ENCODE measurements around the gene FBXW7.

Gene FBXW7

GRCh38 chr4:152479428-152480026 is 56.4 kb downstream of the FBXW7 start:
- no peaks in the 10 kb centered on the region for H3K36me3 ChIP-seq (ENCODE audit: control insufficient read depth, insufficient read depth, low read length)
- no peaks in the 10 kb centered on the region for H3K9me3 ChIP-seq (ENCODE audit: control insufficient read depth, low read length)
- H3K27me3 ChIP-seq (ENCODE audit: control insufficient read depth, insufficient read depth, low read length, poor library complexity, severe bottlenecking): no peaks in the 10 kb centered on the region
- WGBS, 2 experiments: 93 to 96% methylated on average over 5 of the region's 5 CpGs
- no peak overlapping the region for H3K4me3 ChIP-seq (ENCODE audit: insufficient read depth, low read depth, low read length)
- no peaks in the 10 kb centered on the region for H3K4me1 ChIP-seq (ENCODE audit: control insufficient read depth, insufficient read depth, low read length)
- H3K27ac ChIP-seq (ENCODE audit: insufficient read depth, low read depth, low read length, poor library complexity, severe bottlenecking): no peak overlapping the region

GRCh38 chr4:152478461-152479237 is 57.2 kb downstream of the FBXW7 start:
- Histone ChIP-seq H3K27me3 (ENCODE audit: control insufficient read depth, insufficient read depth, low read length, poor library complexity, severe bottlenecking) (no peaks in the 10 kb centered on the region), H3K36me3 (ENCODE audit: control insufficient read depth, insufficient read depth, low read length) (no peaks in the 10 kb centered on the region), H3K27ac (ENCODE audit: insufficient read depth, low read depth, low read length, poor library complexity, severe bottlenecking) (no peak overlapping the region), H3K9me3 (ENCODE audit: control insufficient read depth, low read length) (no peaks in the 10 kb centered on the region), H3K4me3 (ENCODE audit: insufficient read depth, low read depth, low read length) (no peak overlapping the region), H3K4me1 (ENCODE audit: control insufficient read depth, insufficient read depth, low read length) (no peaks in the 10 kb centered on the region)
- 93 to 98% methylated on average over 2 of the region's 3 CpGs for WGBS, 2 experiments

DNA sequence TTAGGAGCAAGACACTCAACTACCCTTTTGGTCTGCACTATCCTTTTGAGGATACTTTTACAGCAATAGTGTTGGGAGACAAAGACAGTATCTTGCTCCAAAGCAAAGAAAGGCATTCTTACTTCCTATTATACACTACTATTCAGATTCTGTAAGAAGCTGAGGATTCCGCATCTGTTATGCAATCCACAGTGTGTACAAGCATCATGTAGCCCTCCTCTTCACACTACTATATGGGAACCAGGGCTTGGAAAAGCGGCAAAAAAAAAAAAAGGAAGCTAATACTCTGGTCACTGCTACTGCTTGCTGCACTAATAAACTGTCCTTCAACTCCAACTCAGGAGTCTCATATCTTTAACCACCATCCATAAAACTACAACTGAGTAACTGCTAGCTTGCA is 59.1 kb downstream of the FBXW7 start:
- H3K9me3 ChIP-seq (ENCODE audit: control insufficient read depth, low read length): no peaks in the 10 kb centered on the region
- H3K36me3 ChIP-seq (ENCODE audit: control insufficient read depth, insufficient read depth, low read length): no peaks in the 10 kb centered on the region
- H3K27ac ChIP-seq (ENCODE audit: insufficient read depth, low read depth, low read length, poor library complexity, severe bottlenecking): no peak overlapping the region
- no peaks in the 10 kb centered on the region for H3K27me3 ChIP-seq (ENCODE audit: control insufficient read depth, insufficient read depth, low read length, poor library complexity, severe bottlenecking)
- H3K4me1 ChIP-seq (ENCODE audit: control insufficient read depth, insufficient read depth, low read length): no peaks in the 10 kb centered on the region
- WGBS, 2 experiments: 96 to 97% methylated on average over 2 of the region's 2 CpGs
- H3K4me3 ChIP-seq (ENCODE audit: insufficient read depth, low read depth, low read length): no peak overlapping the region

DNA sequence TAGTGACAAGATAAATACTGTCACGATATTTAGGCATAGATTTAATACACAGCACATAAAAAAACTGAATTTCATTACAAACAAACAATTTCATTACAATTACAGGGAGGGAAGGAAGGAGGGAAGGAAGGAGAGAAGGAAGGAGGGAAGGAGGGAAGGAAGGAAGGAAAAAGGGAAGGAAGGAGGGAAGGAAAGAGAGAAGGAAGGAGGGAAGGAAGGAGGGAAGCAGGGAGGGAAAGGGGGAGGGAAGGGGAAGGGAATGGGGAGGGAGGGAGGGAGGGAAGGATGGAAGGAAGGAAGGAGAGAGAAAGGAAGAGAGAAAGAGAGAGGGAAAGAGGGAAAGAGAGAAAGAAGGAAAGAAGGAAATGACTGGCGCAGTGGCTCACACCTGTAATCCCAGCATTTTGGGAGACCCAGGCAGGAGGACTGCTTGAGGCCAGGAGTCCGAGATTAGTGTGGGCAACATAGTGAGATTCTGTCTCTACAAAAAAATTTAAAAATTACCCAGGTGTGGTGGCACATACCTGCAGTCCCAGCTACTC is 64.6 kb downstream of the FBXW7 start:
- Histone ChIP-seq H3K4me1 (ENCODE audit: control insufficient read depth, insufficient read depth, low read length) (no peaks in the 10 kb centered on the region), H3K36me3 (ENCODE audit: control insufficient read depth, insufficient read depth, low read length) (no peaks in the 10 kb centered on the region), H3K27ac (ENCODE audit: insufficient read depth, low read depth, low read length, poor library complexity, severe bottlenecking) (no peak overlapping the region), H3K9me3 (ENCODE audit: control insufficient read depth, low read length) (no peaks in the 10 kb centered on the region), H3K27me3 (ENCODE audit: control insufficient read depth, insufficient read depth, low read length, poor library complexity, severe bottlenecking) (no peaks in the 10 kb centered on the region), H3K4me3 (ENCODE audit: insufficient read depth, low read depth, low read length) (no peak overlapping the region)
- WGBS, 2 experiments: 95% methylated on average over 2 of the region's 3 CpGs

- Histone ChIP-seq H3K27me3 (ENCODE audit: control insufficient read depth, insufficient read depth, low read length, poor library complexity, severe bottlenecking) (no peaks in the 10 kb centered on the region), H3K4me1 (ENCODE audit: control insufficient read depth, insufficient read depth, low read length) (no peaks in the 10 kb centered on the region), H3K36me3 (ENCODE audit: control insufficient read depth, insufficient read depth, low read length) (no peaks in the 10 kb centered on the region), H3K9me3 (ENCODE audit: control insufficient read depth, low read length) (no peaks in the 10 kb centered on the region), H3K27ac (ENCODE audit: insufficient read depth, low read depth, low read length, poor library complexity, severe bottlenecking) (no peak overlapping the region), H3K4me3 (ENCODE audit: insufficient read depth, low read depth, low read length) (no peak overlapping the region)
- 80 to 100% methylated on average over 1 of the region's 1 CpG for WGBS, 2 experiments
These were observed 67.5 kb downstream of the FBXW7 start for GRCh38 chr4:152468408-152468807.

DNA sequence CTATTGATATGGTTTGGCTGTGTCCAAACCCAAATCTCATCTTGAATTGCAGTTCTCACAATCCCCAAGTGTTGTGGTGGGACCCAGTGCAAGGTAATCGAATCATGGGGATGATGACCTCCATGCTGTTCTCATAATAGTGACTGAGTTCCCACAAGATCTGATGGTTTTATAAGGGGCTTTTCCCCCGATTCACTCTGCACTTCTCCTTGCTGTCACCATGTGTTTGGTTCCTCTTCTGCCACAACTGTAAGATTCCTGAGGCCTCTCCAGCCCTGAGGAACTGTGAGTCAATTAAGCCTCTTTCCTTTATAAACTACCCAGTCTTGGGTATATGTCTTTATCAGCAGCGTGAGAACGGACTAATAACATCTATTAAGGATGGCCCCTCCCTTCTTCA is 68.8 kb downstream of the FBXW7 start:
- Histone ChIP-seq H3K4me3 (ENCODE audit: insufficient read depth, low read depth, low read length) (no peak overlapping the region), H3K27me3 (ENCODE audit: control insufficient read depth, insufficient read depth, low read length, poor library complexity, severe bottlenecking) (no peaks in the 10 kb centered on the region), H3K4me1 (ENCODE audit: control insufficient read depth, insufficient read depth, low read length) (no peaks in the 10 kb centered on the region), H3K36me3 (ENCODE audit: control insufficient read depth, insufficient read depth, low read length) (no peaks in the 10 kb centered on the region), H3K9me3 (ENCODE audit: control insufficient read depth, low read length) (no peaks in the 10 kb centered on the region), H3K27ac (ENCODE audit: insufficient read depth, low read depth, low read length, poor library complexity, severe bottlenecking) (no peak overlapping the region)
- 93 to 94% methylated on average over 4 of the region's 4 CpGs for WGBS, 2 experiments

- WGBS, 2 experiments: 92 to 93% methylated on average over 4 to 5 of the region's 5 CpGs
- Histone ChIP-seq H3K27ac (ENCODE audit: insufficient read depth, low read depth, low read length, poor library complexity, severe bottlenecking) (no peak overlapping the region), H3K36me3 (ENCODE audit: control insufficient read depth, insufficient read depth, low read length) (no peaks in the 10 kb centered on the region)
These were observed 71.7 kb downstream of the FBXW7 start for GRCh38 chr4:152464030-152464823.

DNA sequence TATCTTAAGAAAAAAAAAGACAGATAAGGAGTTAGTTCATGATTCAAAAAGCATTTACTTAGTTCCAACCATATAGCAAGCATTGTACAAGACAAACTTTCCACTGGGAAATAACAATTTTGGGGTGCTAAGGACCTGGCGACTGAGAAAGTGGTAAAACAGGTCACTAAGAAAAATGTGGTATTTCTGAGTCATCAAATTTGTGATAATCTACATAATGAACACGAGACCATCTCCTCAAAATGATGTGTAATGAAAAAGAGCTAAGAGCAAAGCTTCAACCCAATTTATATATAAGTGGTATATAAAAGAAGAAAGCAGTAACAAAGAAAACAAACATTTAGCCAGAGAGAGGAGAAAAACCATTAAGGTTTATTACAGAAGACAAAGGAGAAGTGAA is 72.3 kb downstream of the FBXW7 start:
- WGBS, 2 experiments: 87 to 100% methylated on average over 1 to 2 of the region's 2 CpGs

More at GRCh38 chr4:152464030-152464823, 71.7 kb downstream of the FBXW7 start:
- H3K9me3 ChIP-seq (ENCODE audit: control insufficient read depth, low read length): no peaks in the 10 kb centered on the region
- H3K4me3 ChIP-seq (ENCODE audit: insufficient read depth, low read depth, low read length): no peak overlapping the region
- H3K4me1 ChIP-seq (ENCODE audit: control insufficient read depth, insufficient read depth, low read length): no peaks in the 10 kb centered on the region
- H3K27me3 ChIP-seq (ENCODE audit: control insufficient read depth, insufficient read depth, low read length, poor library complexity, severe bottlenecking): no peaks in the 10 kb centered on the region

GRCh38 chr4:152462695-152463094 is 73.2 kb downstream of the FBXW7 start:
- Histone ChIP-seq H3K4me3 (ENCODE audit: insufficient read depth, low read depth, low read length) (no peak overlapping the region), H3K36me3 (ENCODE audit: control insufficient read depth, insufficient read depth, low read length) (no peaks in the 10 kb centered on the region), H3K4me1 (ENCODE audit: control insufficient read depth, insufficient read depth, low read length) (no peaks in the 10 kb centered on the region), H3K27ac (ENCODE audit: insufficient read depth, low read depth, low read length, poor library complexity, severe bottlenecking) (no peak overlapping the region), H3K27me3 (ENCODE audit: control insufficient read depth, insufficient read depth, low read length, poor library complexity, severe bottlenecking) (no peaks in the 10 kb centered on the region), H3K9me3 (ENCODE audit: control insufficient read depth, low read length) (no peaks in the 10 kb centered on the region)
- WGBS, 2 experiments: 90 to 94% methylated on average over 1 of the region's 1 CpG

More for the DNA sequence above, 72.3 kb downstream of the FBXW7 start:
- no peaks in the 10 kb centered on the region for H3K9me3 ChIP-seq (ENCODE audit: control insufficient read depth, low read length)
- no peaks in the 10 kb centered on the region for H3K36me3 ChIP-seq (ENCODE audit: control insufficient read depth, insufficient read depth, low read length)
- no peak overlapping the region for H3K27ac ChIP-seq (ENCODE audit: insufficient read depth, low read depth, low read length, poor library complexity, severe bottlenecking)
- no peaks in the 10 kb centered on the region for H3K4me1 ChIP-seq (ENCODE audit: control insufficient read depth, insufficient read depth, low read length)
- H3K27me3 ChIP-seq (ENCODE audit: control insufficient read depth, insufficient read depth, low read length, poor library complexity, severe bottlenecking): no peaks in the 10 kb centered on the region
- H3K4me3 ChIP-seq (ENCODE audit: insufficient read depth, low read depth, low read length): no peak overlapping the region

GRCh38 chr4:152462047-152462446 is 73.8 kb downstream of the FBXW7 start:
- no peaks in the 10 kb centered on the region for H3K9me3 ChIP-seq (ENCODE audit: control insufficient read depth, low read length)
- whole genome bisulfite sequencing, 2 experiments: 90 to 91% methylated on average over 2 of the region's 2 CpGs
- no peaks in the 10 kb centered on the region for H3K27me3 ChIP-seq (ENCODE audit: control insufficient read depth, insufficient read depth, low read length, poor library complexity, severe bottlenecking)
- no peaks in the 10 kb centered on the region for H3K4me1 ChIP-seq (ENCODE audit: control insufficient read depth, insufficient read depth, low read length)
- H3K4me3 ChIP-seq (ENCODE audit: insufficient read depth, low read depth, low read length): no peak overlapping the region
- no peaks in the 10 kb centered on the region for H3K36me3 ChIP-seq (ENCODE audit: control insufficient read depth, insufficient read depth, low read length)
- no peak overlapping the region for H3K27ac ChIP-seq (ENCODE audit: insufficient read depth, low read depth, low read length, poor library complexity, severe bottlenecking)
